ENCODE measurements around the gene STUB1.
A peak's percentile ranks its signal among the peaks of the same experiment; 100 is the strongest.

The STUB1 gene

GRCh38 chr16:679814-680624, at the start of gene STUB1:
Gene STUB1 (plus strand): TSS chr16:680410. CDS start chr16:680526, 116 bp downstream.
- peak; percentile 66 to 88 (median 84) for DNase-seq (ENCODE audit: low read depth in 4 of 4, low spot score in 1 of 4)

GRCh38 chr16:630815-631405, 49.3 kb upstream of the STUB1 start, which contains the start of gene WFIKKN1:
Gene WFIKKN1 (plus strand): TSS chr16:630985. CDS start chr16:631254, 269 bp downstream.
- DNase-seq (ENCODE audit: low read depth in 4 of 4, low spot score in 1 of 4), result no peak

- no peak for DNase-seq (ENCODE audit: low read depth in 4 of 4, low spot score in 1 of 4)
Measured at GRCh38 chr16:631808-632358, 48.3 kb upstream of the STUB1 start.

DNA sequence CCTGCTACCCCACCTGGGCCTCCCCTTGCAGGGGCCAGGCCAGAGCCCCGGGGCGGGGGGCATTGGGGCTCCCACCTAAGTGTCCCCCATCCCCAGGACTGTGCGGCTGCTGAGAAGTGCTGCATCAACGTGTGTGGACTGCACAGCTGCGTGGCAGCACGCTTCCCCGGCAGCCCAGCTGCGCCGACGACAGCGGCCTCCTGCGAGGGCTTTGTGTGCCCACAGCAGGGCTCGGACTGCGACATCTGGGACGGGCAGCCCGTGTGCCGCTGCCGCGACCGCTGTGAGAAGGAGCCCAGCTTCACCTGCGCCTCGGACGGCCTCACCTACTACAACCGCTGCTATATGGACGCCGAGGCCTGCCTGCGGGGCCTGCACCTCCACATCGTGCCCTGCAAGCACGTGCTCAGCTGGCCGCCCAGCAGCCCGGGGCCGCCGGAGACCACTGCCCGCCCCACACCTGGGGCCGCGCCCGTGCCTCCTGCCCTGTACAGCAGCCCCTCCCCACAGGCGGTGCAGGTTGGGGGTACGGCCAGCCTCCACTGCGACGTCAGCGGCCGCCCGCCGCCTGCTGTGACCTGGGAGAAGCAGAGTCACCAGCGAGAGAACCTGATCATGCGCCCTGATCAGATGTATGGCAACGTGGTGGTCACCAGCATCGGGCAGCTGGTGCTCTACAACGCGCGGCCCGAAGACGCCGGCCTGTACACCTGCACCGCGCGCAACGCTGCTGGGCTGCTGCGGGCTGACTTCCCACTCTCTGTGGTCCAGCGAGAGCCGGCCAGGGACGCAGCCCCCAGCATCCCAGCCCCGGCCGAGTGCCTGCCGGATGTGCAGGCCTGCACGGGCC, 47.5 kb upstream of the STUB1 start:
- no peak for DNase-seq (ENCODE audit: low read depth in 4 of 4, low spot score in 1 of 4)

DNA sequence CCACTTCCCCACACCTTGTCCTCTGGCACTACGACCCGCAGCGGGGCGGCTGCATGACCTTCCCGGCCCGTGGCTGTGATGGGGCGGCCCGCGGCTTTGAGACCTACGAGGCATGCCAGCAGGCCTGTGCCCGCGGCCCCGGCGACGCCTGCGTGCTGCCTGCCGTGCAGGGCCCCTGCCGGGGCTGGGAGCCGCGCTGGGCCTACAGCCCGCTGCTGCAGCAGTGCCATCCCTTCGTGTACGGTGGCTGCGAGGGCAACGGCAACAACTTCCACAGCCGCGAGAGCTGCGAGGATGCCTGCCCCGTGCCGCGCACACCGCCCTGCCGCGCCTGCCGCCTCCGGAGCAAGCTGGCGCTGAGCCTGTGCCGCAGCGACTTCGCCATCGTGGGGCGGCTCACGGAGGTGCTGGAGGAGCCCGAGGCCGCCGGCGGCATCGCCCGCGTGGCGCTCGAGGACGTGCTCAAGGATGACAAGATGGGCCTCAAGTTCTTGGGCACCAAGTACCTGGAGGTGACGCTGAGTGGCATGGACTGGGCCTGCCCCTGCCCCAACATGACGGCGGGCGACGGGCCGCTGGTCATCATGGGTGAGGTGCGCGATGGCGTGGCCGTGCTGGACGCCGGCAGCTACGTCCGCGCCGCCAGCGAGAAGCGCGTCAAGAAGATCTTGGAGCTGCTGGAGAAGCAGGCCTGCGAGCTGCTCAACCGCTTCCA, 46.7 kb upstream of the STUB1 start:
- no peak for DNase-seq (ENCODE audit: low read depth in 4 of 4, low spot score in 1 of 4)

DNA sequence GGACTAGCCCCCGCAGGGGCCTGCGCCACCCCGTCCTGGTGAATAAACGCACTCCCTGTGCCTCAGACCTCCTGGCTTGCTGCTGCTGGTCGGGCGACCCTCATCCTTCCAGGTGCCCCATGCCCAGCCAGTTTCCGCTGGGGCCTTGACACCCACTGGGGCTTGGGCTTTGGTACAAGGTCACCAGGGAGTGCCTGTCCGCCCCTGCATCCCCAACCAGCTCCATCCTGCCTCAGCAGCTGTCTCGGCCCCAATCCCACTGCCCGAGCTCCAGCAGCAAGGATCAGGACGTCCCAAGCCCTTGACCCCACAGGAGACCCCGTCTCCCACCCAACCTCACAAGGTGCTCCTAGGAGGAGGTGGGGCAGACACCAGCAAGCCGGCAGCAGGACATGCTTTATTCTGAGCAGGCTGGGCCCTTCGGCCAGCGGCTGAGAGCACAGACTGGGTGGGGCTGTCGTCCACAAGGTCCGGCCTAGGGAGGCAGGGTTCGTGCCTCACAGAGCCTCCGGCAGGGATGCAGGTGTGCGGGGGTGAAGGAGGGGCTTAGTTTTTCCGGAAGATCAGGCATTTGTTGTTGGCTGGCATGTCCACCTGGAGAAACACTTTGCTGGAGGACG, 46.0 kb upstream of the STUB1 start:
- no peak for DNase-seq (ENCODE audit: low read depth in 4 of 4, low spot score in 1 of 4)

- DNase-seq (ENCODE audit: low read depth in 4 of 4, low spot score in 1 of 4), result no peak
Measured at GRCh38 chr16:634996-635395, 45.2 kb upstream of the STUB1 start.

GRCh38 chr16:635573-636205, 44.5 kb upstream of the STUB1 start:
- DNase-seq (ENCODE audit: low read depth in 4 of 4, low spot score in 1 of 4), result no peak

GRCh38 chr16:636206-637080, 43.8 kb upstream of the STUB1 start, which contains the start of gene METTL26:
Gene METTL26 (minus strand): TSS chr16:636305. CDS start chr16:636290, 15 bp downstream.
- peak; percentile 83 to 95 (median 87) for DNase-seq (ENCODE audit: low read depth in 4 of 4, low spot score in 1 of 4)

GRCh38 chr16:637081-638018, 42.9 kb upstream of the STUB1 start:
- peak; percentile 78 to 88 (median 86) for DNase-seq (ENCODE audit: low read depth in 4 of 4, low spot score in 1 of 4)

DNA sequence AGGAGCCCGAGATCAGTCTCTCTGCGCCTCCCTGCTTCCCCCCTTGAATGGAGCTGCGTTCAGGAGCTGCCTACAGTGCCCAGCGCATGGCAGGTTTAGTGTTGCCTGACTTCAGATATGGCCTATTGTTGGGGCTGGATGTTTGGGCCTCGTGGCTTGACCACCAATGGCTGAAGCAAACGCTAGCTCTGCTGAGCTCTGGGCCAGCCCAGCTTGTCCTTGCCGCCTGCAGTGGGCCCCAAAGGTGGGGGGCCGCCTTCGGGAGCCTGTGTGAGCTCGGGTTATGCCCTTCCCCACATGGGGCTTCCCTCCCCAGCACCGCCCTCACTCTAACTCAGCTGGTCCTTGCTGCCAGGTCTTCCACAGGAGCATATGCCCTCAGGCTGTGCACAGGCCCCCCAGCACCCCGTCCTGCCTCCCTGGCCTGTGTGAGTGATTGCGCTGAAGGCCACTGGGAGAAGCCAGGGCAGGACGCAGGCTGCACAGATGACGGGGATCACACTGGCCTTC, 42.1 kb upstream of the STUB1 start:
- no peak for DNase-seq (ENCODE audit: low read depth in 4 of 4, low spot score in 1 of 4)

DNA sequence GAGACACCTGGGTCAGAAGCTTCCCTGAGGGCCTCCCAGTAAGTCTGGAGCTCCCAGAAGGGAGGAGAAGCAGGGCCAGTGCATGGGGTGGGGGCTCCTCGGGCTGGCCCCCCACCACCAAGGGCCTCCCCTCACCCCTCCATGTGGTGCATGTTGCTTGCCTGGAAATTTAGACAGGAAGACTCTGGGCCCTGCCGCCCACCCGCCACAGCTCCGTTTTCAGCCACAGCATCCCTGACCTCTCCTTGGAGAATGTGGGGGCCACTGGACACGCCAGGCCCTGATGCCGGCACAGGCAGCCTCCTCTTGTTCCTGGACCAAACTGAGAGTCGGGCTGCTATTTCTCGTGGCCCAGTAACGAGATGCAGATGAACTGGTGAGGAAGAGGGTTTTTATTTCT, 41.4 kb upstream of the STUB1 start:
- DNase-seq (ENCODE audit: low read depth in 4 of 4, low spot score in 1 of 4), result no peak

DNA sequence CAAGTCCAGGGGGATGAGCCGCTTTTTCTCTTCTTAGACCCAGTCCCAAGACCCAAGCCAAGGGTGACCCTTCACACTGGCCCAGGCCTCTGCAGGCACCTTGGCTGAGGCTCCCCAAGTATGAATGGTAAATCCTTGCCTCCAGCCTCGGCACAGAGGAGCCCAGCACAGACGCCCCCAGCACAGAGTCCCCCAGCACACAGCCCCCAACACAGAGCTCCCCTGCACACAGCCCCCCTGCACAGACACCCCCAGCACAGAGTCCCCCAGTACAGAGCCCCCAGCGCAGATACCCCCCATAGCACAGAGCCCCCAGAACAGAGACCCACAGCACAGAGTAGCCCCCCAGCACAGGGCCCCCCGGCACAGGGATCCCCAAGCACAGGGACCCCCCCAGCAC, 39.6 kb upstream of the STUB1 start:
- no peak for DNase-seq (ENCODE audit: low read depth in 4 of 4, low spot score in 1 of 4)

DNA sequence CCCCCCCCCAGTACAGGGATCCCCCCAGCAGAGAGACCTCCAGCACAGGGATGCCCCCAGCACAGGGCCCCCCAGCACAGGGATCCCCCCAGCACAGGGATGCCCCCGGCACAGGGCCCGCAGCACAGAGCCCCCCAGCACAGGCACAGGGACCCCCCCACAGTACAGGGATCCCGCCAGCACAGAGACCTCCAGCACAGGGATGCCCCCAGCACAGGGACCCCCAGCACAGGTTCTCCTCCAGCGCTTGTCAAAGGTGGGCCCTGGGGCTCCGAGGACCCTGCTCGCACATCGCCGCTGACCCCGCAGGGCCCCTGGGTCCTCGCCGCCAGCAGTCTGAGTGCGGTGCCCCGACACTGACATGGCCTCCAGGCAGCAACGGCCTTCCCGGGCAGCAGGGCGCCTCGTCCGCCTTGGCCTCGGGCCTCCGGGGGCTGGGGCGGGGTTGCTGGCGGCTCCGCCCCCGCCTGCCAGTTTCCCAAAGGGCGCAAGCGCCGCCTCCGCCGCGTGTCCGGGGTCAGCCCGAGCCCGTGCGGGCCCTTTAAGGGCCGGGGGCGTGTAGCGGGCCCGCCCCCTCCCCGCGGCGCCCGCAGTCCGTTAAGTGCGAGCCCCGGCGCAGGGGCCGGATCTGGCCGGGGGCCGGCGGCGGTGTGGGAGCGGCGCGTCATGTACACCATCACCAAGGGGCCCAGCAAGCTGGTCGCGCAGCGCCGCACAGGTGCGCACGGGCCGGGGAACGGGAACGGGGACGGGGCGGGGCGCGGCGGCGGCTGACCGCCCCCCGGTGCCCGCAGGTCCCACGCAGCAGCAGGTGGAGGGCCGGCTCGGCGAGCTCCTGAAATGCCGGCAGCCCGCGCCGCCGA, 38.7 kb upstream of the STUB1 start, which contains the start of gene MCRIP2:
TSS of gene MCRIP2 (plus strand) at position 503 of the 863 bp plus-strand sequence. CDS start at position 667, 164 bp downstream.
- DNase-seq (ENCODE audit: low read depth in 4 of 4, low spot score in 1 of 4), result peak in 2 of 4 experiments; percentile 61 to 78

- DNase-seq (ENCODE audit: low read depth in 4 of 4, low spot score in 1 of 4), result peak in 1 of 4 experiments; percentile 34
Measured at GRCh38 chr16:642189-643049, 37.8 kb upstream of the STUB1 start.
